HG03139 (cell line): Measurements from ENCODE around the gene UNK.
A peak's percentile ranks its signal among the peaks of the same experiment; 100 is the strongest.
"Not testable (repeated sequence)": the region's sequence is repeated elsewhere in the genome, so short reads cannot be mapped to it uniquely, and the experiment has no call there.

ENCODE experiments used
- ATAC-seq: cut with Tn5 transposase; IDR thresholded peaks from one replicate; pipeline ENCODE4 v1.9.1; 2021; ENCODE audit not compliant: unreplicated experiment

Gene UNK

GRCh38 chr17:75847614-75848522 is 63.3 kb downstream of the UNK start:
- no peak for ATAC-seq

- no peak for ATAC-seq
Observed at GRCh38 chr17:75848523-75849278, 64.1 kb downstream of the UNK start.

- no peak for ATAC-seq
Observed at GRCh38 chr17:75849279-75849646, 64.7 kb downstream of the UNK start.

GRCh38 chr17:75849724-75850123 is 65.1 kb downstream of the UNK start:
- no peak for ATAC-seq

GRCh38 chr17:75850928-75851692 is 66.5 kb downstream of the UNK start:
- ATAC-seq, result no peak

GRCh38 chr17:75851693-75851991 is 67.0 kb downstream of the UNK start:
- ATAC-seq, result not testable (repeated sequence)

GRCh38 chr17:75853433-75853832 is 68.8 kb downstream of the UNK start:
- ATAC-seq, result no peak

- ATAC-seq, result no peak
Observed at GRCh38 chr17:75854101-75854748, 69.6 kb downstream of the UNK start.

GRCh38 chr17:75854881-75855309 is 70.3 kb downstream of the UNK start:
- no peak for ATAC-seq

- ATAC-seq, result peak; percentile 81
Observed at GRCh38 chr17:75855310-75856061, 70.9 kb downstream of the UNK start, which contains the start of gene WBP2. TSS of gene WBP2 (minus strand) at chr17:75855335. CDS start at chr17:75855297, 38 bp downstream.

GRCh38 chr17:75856062-75856756 is 71.6 kb downstream of the UNK start:
- peak; percentile 30 for ATAC-seq

- not testable (repeated sequence) for ATAC-seq
Observed at GRCh38 chr17:75859358-75859757, 74.8 kb downstream of the UNK start.

GRCh38 chr17:75861927-75862317 is 77.3 kb downstream of the UNK start:
- no peak for ATAC-seq

GRCh38 chr17:75864448-75864871 is 79.9 kb downstream of the UNK start:
- ATAC-seq, result peak; percentile 80

- ATAC-seq, result not testable (repeated sequence)
Observed at GRCh38 chr17:75864887-75865286, 80.3 kb downstream of the UNK start.

GRCh38 chr17:75865404-75866188 is 81.0 kb downstream of the UNK start:
- ATAC-seq, result not testable (repeated sequence)

GRCh38 chr17:75868730-75869281 is 84.2 kb downstream of the UNK start:
- not testable (repeated sequence) for ATAC-seq
